ENCODE results near the gene MAP1LC3B.

The MAP1LC3B gene

DNA sequence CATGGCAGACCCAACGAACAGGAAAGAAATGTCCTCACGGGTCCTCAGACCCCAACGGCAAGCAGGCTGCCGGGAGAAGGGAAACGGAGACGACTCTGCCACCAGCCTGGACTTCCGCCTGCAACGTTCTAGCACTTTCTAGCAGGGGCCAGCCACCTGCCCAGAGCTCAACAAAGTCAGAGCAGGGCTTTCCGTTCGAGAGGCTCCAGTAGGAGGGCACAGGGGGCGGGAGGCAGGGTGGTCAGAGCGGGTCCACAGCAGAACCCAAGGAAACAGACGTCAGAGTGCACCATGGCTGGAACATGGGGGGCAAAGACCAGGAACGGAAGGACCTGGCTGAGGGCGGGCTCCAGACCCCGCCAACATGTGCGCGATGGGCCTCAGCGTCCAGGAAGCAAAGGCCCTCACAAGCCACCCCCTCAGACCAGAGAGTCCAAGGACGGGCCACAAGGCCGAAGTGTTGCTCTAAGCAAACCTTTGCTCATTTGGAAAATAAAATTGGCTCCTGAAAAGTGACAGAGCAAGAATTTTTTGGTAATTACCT is 45.5 kb upstream of the MAP1LC3B start:
- H3K9me3 ChIP-seq (replicated peaks in 1 of 2; ENCODE audit: control insufficient read depth in 2 of 2, insufficient read depth in 1 of 2, low read depth in 1 of 2, low read length in 2 of 2) = peaks cover 0 to 2% of the 10 kb centered on the region in 2 donors
- no peak overlapping the region for H2AFZ ChIP-seq (ENCODE audit: low read length)
- H3K4ac ChIP-seq (ENCODE audit: low read length) = no peak overlapping the region
- H2BK15ac ChIP-seq (ENCODE audit: low read length) = no peak overlapping the region
- H3K4me3 ChIP-seq (ENCODE audit: low read length in 2 of 2) = no peak overlapping the region
- H3K18ac ChIP-seq (ENCODE audit: low read length) = peak overlapping the region; percentile 49
- H3K79me1 ChIP-seq (ENCODE audit: low read depth, low read length) = peaks cover 13% of the 10 kb centered on the region
- no peak overlapping the region for H3K4me2 ChIP-seq (ENCODE audit: insufficient read depth, low read length, poor library complexity, severe bottlenecking)
- peak overlapping the region; percentile 94 for H2AK5ac ChIP-seq (ENCODE audit: low read depth, low read length)
- no peak overlapping the region for H4K8ac ChIP-seq (ENCODE audit: low read depth, low read length)
- no peak overlapping the region for H2BK5ac ChIP-seq (ENCODE audit: low read length)
- H3K23ac ChIP-seq (ENCODE audit: low read depth, low read length, poor library complexity) = peak overlapping the region; percentile 56
- H3K4me1 ChIP-seq (ENCODE audit: control insufficient read depth in 2 of 2, insufficient read depth in 1 of 2, low read depth in 1 of 2, low read length in 2 of 2) = peaks cover 0 to 26% of the 10 kb centered on the region in 2 donors
- H3K9ac ChIP-seq (ENCODE audit: low read depth, low read length, poor library complexity) = no peak overlapping the region
- no peak overlapping the region for H3K27ac ChIP-seq (replicated peaks; ENCODE audit: low read length)
- no peak overlapping the region for H3K14ac ChIP-seq (ENCODE audit: low read length)
- no peak overlapping the region for H2BK120ac ChIP-seq (ENCODE audit: low read depth, low read length)
- no peak overlapping the region for H2BK12ac ChIP-seq (ENCODE audit: low read length)
- peaks cover 15 to 30% of the 10 kb centered on the region in 2 donors for H3K36me3 ChIP-seq (replicated peaks in 1 of 2; ENCODE audit: control insufficient read depth in 2 of 2, insufficient read depth in 2 of 2, low read length in 2 of 2)
- no peaks in the 10 kb centered on the region for H3K27me3 ChIP-seq (ENCODE audit: control insufficient read depth in 3 of 3, insufficient read depth in 3 of 3, low read depth in 1 of 3, low read length in 3 of 3)
- H4K91ac ChIP-seq (ENCODE audit: low read depth, low read length, poor library complexity) = no peak overlapping the region
- DNase-seq (ENCODE audit: low spot score) = no peak
- WGBS, 2 donors (ENCODE audit: extremely low coverage in 2 of 2, insufficient read length in 2 of 2, insufficient replicate concordance in 1 of 2) = no CpG with 5 or more reads among the region's 21 CpGs

DNA sequence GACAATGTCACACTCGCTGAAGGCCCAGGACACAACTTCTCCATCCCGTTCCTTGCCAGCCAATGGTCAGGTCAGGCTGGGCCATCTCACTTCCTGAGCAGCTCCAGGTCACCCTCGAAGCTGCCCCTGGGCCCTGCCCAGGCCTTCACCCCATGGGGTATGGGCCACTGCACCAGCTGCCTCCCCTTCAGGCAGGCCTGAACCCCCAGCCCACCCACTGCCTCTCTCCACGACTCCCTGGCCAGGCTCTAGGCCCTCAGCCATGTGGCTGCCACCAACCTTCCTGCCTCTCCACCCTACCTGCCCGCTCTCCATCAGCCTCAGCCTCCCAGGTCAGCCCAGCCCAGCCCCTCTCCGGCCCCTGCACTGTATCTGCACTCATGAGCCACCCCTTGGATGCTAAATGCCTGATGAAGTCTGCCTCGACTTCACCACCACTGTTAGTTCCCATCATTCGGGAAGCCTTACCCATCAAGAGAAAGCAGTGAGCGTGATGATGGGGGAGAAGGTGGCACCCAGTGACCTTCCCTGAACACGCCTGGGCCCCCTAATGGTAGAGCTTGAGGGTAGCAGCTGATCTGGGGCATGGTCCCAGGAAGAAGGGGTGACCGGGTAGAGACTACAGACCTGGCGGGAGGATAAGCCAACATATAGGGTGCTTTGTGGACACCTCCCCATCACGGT is 44.1 kb upstream of the MAP1LC3B start:
- peak overlapping the region; percentile 50 for H3K9ac ChIP-seq (ENCODE audit: low read depth, low read length, poor library complexity)
- no peak overlapping the region for H2BK12ac ChIP-seq (ENCODE audit: low read length)
- peak overlapping the region; percentile 40 for H3K4ac ChIP-seq (ENCODE audit: low read length)
- H3K36me3 ChIP-seq (replicated peaks in 1 of 2; ENCODE audit: control insufficient read depth in 2 of 2, insufficient read depth in 2 of 2, low read length in 2 of 2) = peaks cover 5 to 15% of the 10 kb centered on the region in 2 donors
- no peak overlapping the region for H2BK120ac ChIP-seq (ENCODE audit: low read depth, low read length)
- peaks cover 0 to 24% of the 10 kb centered on the region in 2 donors for H3K4me1 ChIP-seq (ENCODE audit: control insufficient read depth in 2 of 2, insufficient read depth in 1 of 2, low read depth in 1 of 2, low read length in 2 of 2)
- H3K79me1 ChIP-seq (ENCODE audit: low read depth, low read length) = peaks cover 7% of the 10 kb centered on the region
- no peaks in the 10 kb centered on the region for H3K27me3 ChIP-seq (ENCODE audit: control insufficient read depth in 3 of 3, insufficient read depth in 3 of 3, low read depth in 1 of 3, low read length in 3 of 3)
- no peak overlapping the region for H2BK15ac ChIP-seq (ENCODE audit: low read length)
- no peak overlapping the region for H3K4me3 ChIP-seq (ENCODE audit: low read length in 2 of 2)
- H4K91ac ChIP-seq (ENCODE audit: low read depth, low read length, poor library complexity) = peak overlapping the region; percentile 89
- peaks cover 0 to 2% of the 10 kb centered on the region in 2 donors for H3K9me3 ChIP-seq (replicated peaks in 1 of 2; ENCODE audit: control insufficient read depth in 2 of 2, insufficient read depth in 1 of 2, low read depth in 1 of 2, low read length in 2 of 2)
- H3K23ac ChIP-seq (ENCODE audit: low read depth, low read length, poor library complexity) = no peak overlapping the region
- no CpG with 5 or more reads among the region's 13 CpGs for WGBS, 2 donors (ENCODE audit: extremely low coverage in 2 of 2, insufficient read length in 2 of 2, insufficient replicate concordance in 1 of 2)
- H2AFZ ChIP-seq (ENCODE audit: low read length) = no peak overlapping the region
- H3K18ac ChIP-seq (ENCODE audit: low read length) = peak overlapping the region; percentile 18
- H2AK5ac ChIP-seq (ENCODE audit: low read depth, low read length) = no peak overlapping the region
- H3K14ac ChIP-seq (ENCODE audit: low read length) = no peak overlapping the region
- H2BK5ac ChIP-seq (ENCODE audit: low read length) = no peak overlapping the region
- no peak overlapping the region for H3K27ac ChIP-seq (replicated peaks; ENCODE audit: low read length)
- no peak overlapping the region for H4K8ac ChIP-seq (ENCODE audit: low read depth, low read length)
- no peak overlapping the region for H3K4me2 ChIP-seq (ENCODE audit: insufficient read depth, low read length, poor library complexity, severe bottlenecking)
- no peak for DNase-seq (ENCODE audit: low spot score)

GRCh38 chr16:87348616-87349157 is 43.4 kb upstream of the MAP1LC3B start:
- H3K27me3 ChIP-seq (ENCODE audit: control insufficient read depth in 3 of 3, insufficient read depth in 3 of 3, low read depth in 1 of 3, low read length in 3 of 3) = no peaks in the 10 kb centered on the region
- H3K4ac ChIP-seq (ENCODE audit: low read length) = no peak overlapping the region
- no peak for DNase-seq (ENCODE audit: low spot score)
- H3K14ac ChIP-seq (ENCODE audit: low read length) = no peak overlapping the region
- H3K4me3 ChIP-seq (ENCODE audit: low read length in 2 of 2) = no peak overlapping the region
- peaks cover 4 to 12% of the 10 kb centered on the region in 2 donors for H3K36me3 ChIP-seq (replicated peaks in 1 of 2; ENCODE audit: control insufficient read depth in 2 of 2, insufficient read depth in 2 of 2, low read length in 2 of 2)
- peaks cover 7% of the 10 kb centered on the region for H3K79me1 ChIP-seq (ENCODE audit: low read depth, low read length)
- H4K91ac ChIP-seq (ENCODE audit: low read depth, low read length, poor library complexity) = no peak overlapping the region
- no peak overlapping the region for H2BK12ac ChIP-seq (ENCODE audit: low read length)
- no peak overlapping the region for H2AFZ ChIP-seq (ENCODE audit: low read length)
- H3K23ac ChIP-seq (ENCODE audit: low read depth, low read length, poor library complexity) = no peak overlapping the region
- H3K27ac ChIP-seq (replicated peaks; ENCODE audit: low read length) = no peak overlapping the region
- no peak overlapping the region for H2BK5ac ChIP-seq (ENCODE audit: low read length)
- H2BK15ac ChIP-seq (ENCODE audit: low read length) = no peak overlapping the region
- H2AK5ac ChIP-seq (ENCODE audit: low read depth, low read length) = no peak overlapping the region
- no CpG with 5 or more reads among the region's 13 CpGs for WGBS, 2 donors (ENCODE audit: extremely low coverage in 2 of 2, insufficient read length in 2 of 2, insufficient replicate concordance in 1 of 2)
- H3K9me3 ChIP-seq (replicated peaks in 1 of 2; ENCODE audit: control insufficient read depth in 2 of 2, insufficient read depth in 1 of 2, low read depth in 1 of 2, low read length in 2 of 2) = peaks cover 0 to 2% of the 10 kb centered on the region in 2 donors
- H2BK120ac ChIP-seq (ENCODE audit: low read depth, low read length) = no peak overlapping the region
- peaks cover 0 to 18% of the 10 kb centered on the region in 2 donors for H3K4me1 ChIP-seq (ENCODE audit: control insufficient read depth in 2 of 2, insufficient read depth in 1 of 2, low read depth in 1 of 2, low read length in 2 of 2)
- peak overlapping the region; percentile 50 for H3K9ac ChIP-seq (ENCODE audit: low read depth, low read length, poor library complexity)
- no peak overlapping the region for H3K4me2 ChIP-seq (ENCODE audit: insufficient read depth, low read length, poor library complexity, severe bottlenecking)
- no peak overlapping the region for H3K18ac ChIP-seq (ENCODE audit: low read length)
- H4K8ac ChIP-seq (ENCODE audit: low read depth, low read length) = no peak overlapping the region

- no CpG with 5 or more reads among the region's 8 CpGs for WGBS, 2 donors (ENCODE audit: extremely low coverage in 2 of 2, insufficient read length in 2 of 2, insufficient replicate concordance in 1 of 2)
- H2BK12ac ChIP-seq (ENCODE audit: low read length) = no peak overlapping the region
- no peak overlapping the region for H3K4ac ChIP-seq (ENCODE audit: low read length)
- peaks cover 2 to 9% of the 10 kb centered on the region in 2 donors for H3K36me3 ChIP-seq (replicated peaks in 1 of 2; ENCODE audit: control insufficient read depth in 2 of 2, insufficient read depth in 2 of 2, low read length in 2 of 2)
- DNase-seq (ENCODE audit: low spot score) = no peak
- H3K79me1 ChIP-seq (ENCODE audit: low read depth, low read length) = peaks cover 7% of the 10 kb centered on the region
- H2AFZ ChIP-seq (ENCODE audit: low read length) = no peak overlapping the region
- no peak overlapping the region for H3K9ac ChIP-seq (ENCODE audit: low read depth, low read length, poor library complexity)
- peaks cover 0 to 2% of the 10 kb centered on the region in 2 donors for H3K9me3 ChIP-seq (replicated peaks in 1 of 2; ENCODE audit: control insufficient read depth in 2 of 2, insufficient read depth in 1 of 2, low read depth in 1 of 2, low read length in 2 of 2)
- peaks cover 0 to 10% of the 10 kb centered on the region in 2 donors for H3K4me1 ChIP-seq (ENCODE audit: control insufficient read depth in 2 of 2, insufficient read depth in 1 of 2, low read depth in 1 of 2, low read length in 2 of 2)
- no peak overlapping the region for H4K8ac ChIP-seq (ENCODE audit: low read depth, low read length)
- no peak overlapping the region for H4K91ac ChIP-seq (ENCODE audit: low read depth, low read length, poor library complexity)
- no peak overlapping the region for H3K14ac ChIP-seq (ENCODE audit: low read length)
- H2BK15ac ChIP-seq (ENCODE audit: low read length) = no peak overlapping the region
- peak overlapping the region; percentile 40 for H3K18ac ChIP-seq (ENCODE audit: low read length)
- H3K4me3 ChIP-seq (ENCODE audit: low read length in 2 of 2) = peak overlapping the region in 1 of 2 donors; percentile 55
- no peaks in the 10 kb centered on the region for H3K27me3 ChIP-seq (ENCODE audit: control insufficient read depth in 3 of 3, insufficient read depth in 3 of 3, low read depth in 1 of 3, low read length in 3 of 3)
- H2AK5ac ChIP-seq (ENCODE audit: low read depth, low read length) = no peak overlapping the region
- H3K23ac ChIP-seq (ENCODE audit: low read depth, low read length, poor library complexity) = no peak overlapping the region
- H2BK5ac ChIP-seq (ENCODE audit: low read length) = no peak overlapping the region
- no peak overlapping the region for H2BK120ac ChIP-seq (ENCODE audit: low read depth, low read length)
- no peak overlapping the region for H3K27ac ChIP-seq (replicated peaks; ENCODE audit: low read length)
- no peak overlapping the region for H3K4me2 ChIP-seq (ENCODE audit: insufficient read depth, low read length, poor library complexity, severe bottlenecking)
Measured at GRCh38 chr16:87350031-87350430, 42.1 kb upstream of the MAP1LC3B start.
